ENCODE data around the gene TECPR2. TPM values are rescaled to one million over a fixed set of nuclear protein-coding genes. Genes with fewer than 3 reads are reported as not detected.

The TECPR2 gene
- total RNA-seq, 2 donors from 2014 or later = 27.7 to 28.0 TPM

- no peaks in the 10 kb centered on the region for H3K9me3 ChIP-seq (ENCODE audit: control insufficient read depth, low read length)
- no peak for DNase-seq
- H3K27ac Mint-ChIP-seq = no peak overlapping the region
- no peaks in the 10 kb centered on the region for H3K4me1 ChIP-seq (ENCODE audit: control insufficient read depth, insufficient read depth, low read length)
- H3K27me3 Mint-ChIP-seq (ENCODE audit: insufficient read depth) = no peaks in the 10 kb centered on the region
- peaks cover 64% of the 10 kb centered on the region for H3K36me3 Mint-ChIP-seq (ENCODE audit: low read depth)
- H3K4me3 ChIP-seq (ENCODE audit: low read length) = no peak overlapping the region
- TF ChIP-seq CTCF (conservative IDR thresholded peaks at IDR 0.05) = no peak
- no peaks in the 10 kb centered on the region for H3K9me3 Mint-ChIP-seq
- H3K27me3 ChIP-seq (ENCODE audit: control insufficient read depth, insufficient read depth, low read length, poor library complexity, severe bottlenecking) = no peaks in the 10 kb centered on the region
- peaks cover 22% of the 10 kb centered on the region for H3K36me3 ChIP-seq (ENCODE audit: control insufficient read depth, insufficient read depth, low read length)
- H3K27ac ChIP-seq (ENCODE audit: low read depth, low read length) = no peak overlapping the region
- H3K4me3 Mint-ChIP-seq = no peak overlapping the region
- H3K4me1 Mint-ChIP-seq = no peaks in the 10 kb centered on the region
- WGBS, 2 experiments (ENCODE audit: insufficient coverage in 1 of 2, insufficient read length in 1 of 2) = 94 to 96% methylated on average over 3 to 5 of the region's 5 CpGs
- no peak overlapping the region for H3K9ac ChIP-seq (ENCODE audit: extremely low read depth, low read length, poor library complexity, severe bottlenecking)
Measured at GRCh38 chr14:102454711-102455110, 92.0 kb downstream of the TECPR2 start.

GRCh38 chr14:102457509-102457908 is 94.8 kb downstream of the TECPR2 start:
- no peaks in the 10 kb centered on the region for H3K9me3 ChIP-seq (ENCODE audit: control insufficient read depth, low read length)
- H3K4me3 ChIP-seq (ENCODE audit: low read length) = no peak overlapping the region
- Mint-ChIP-seq H3K36me3 (ENCODE audit: low read depth) (peaks cover 49% of the 10 kb centered on the region), H3K4me3 (no peak overlapping the region), H3K27me3 (ENCODE audit: insufficient read depth) (no peaks in the 10 kb centered on the region), H3K9me3 (no peaks in the 10 kb centered on the region), H3K27ac (no peak overlapping the region), H3K4me1 (no peaks in the 10 kb centered on the region)
- DNase-seq = no peak
- H3K27me3 ChIP-seq (ENCODE audit: control insufficient read depth, insufficient read depth, low read length, poor library complexity, severe bottlenecking) = no peaks in the 10 kb centered on the region
- no peak overlapping the region for H3K9ac ChIP-seq (ENCODE audit: extremely low read depth, low read length, poor library complexity, severe bottlenecking)
- 80 to 98% methylated on average over 1 to 2 of the region's 2 CpGs for WGBS, 2 experiments (ENCODE audit: insufficient coverage in 1 of 2, insufficient read length in 1 of 2)
- H3K27ac ChIP-seq (ENCODE audit: low read depth, low read length) = no peak overlapping the region
- H3K36me3 ChIP-seq (ENCODE audit: control insufficient read depth, insufficient read depth, low read length) = peaks cover 4% of the 10 kb centered on the region
- no peaks in the 10 kb centered on the region for H3K4me1 ChIP-seq (ENCODE audit: control insufficient read depth, insufficient read depth, low read length)
- no peak for TF ChIP-seq CTCF (conservative IDR thresholded peaks at IDR 0.05)

- Mint-ChIP-seq H3K9me3 (no peaks in the 10 kb centered on the region), H3K36me3 (ENCODE audit: low read depth) (peaks cover 61% of the 10 kb centered on the region), H3K27me3 (ENCODE audit: insufficient read depth) (no peaks in the 10 kb centered on the region), H3K4me1 (no peaks in the 10 kb centered on the region), H3K27ac (no peak overlapping the region), H3K4me3 (no peak overlapping the region)
- H3K27me3 ChIP-seq (ENCODE audit: control insufficient read depth, insufficient read depth, low read length, poor library complexity, severe bottlenecking) = no peaks in the 10 kb centered on the region
- no peaks in the 10 kb centered on the region for H3K36me3 ChIP-seq (ENCODE audit: control insufficient read depth, insufficient read depth, low read length)
- H3K27ac ChIP-seq (ENCODE audit: low read depth, low read length) = no peak overlapping the region
- no peaks in the 10 kb centered on the region for H3K9me3 ChIP-seq (ENCODE audit: control insufficient read depth, low read length)
- 89 to 93% methylated on average over 9 to 14 of the region's 14 CpGs for WGBS, 2 experiments (ENCODE audit: insufficient coverage in 1 of 2, insufficient read length in 1 of 2)
- no peak overlapping the region for H3K4me3 ChIP-seq (ENCODE audit: low read length)
- no peak for DNase-seq
- TF ChIP-seq CTCF (conservative IDR thresholded peaks at IDR 0.05) = no peak
- H3K9ac ChIP-seq (ENCODE audit: extremely low read depth, low read length, poor library complexity, severe bottlenecking) = no peak overlapping the region
- no peaks in the 10 kb centered on the region for H3K4me1 ChIP-seq (ENCODE audit: control insufficient read depth, insufficient read depth, low read length)
Measured at GRCh38 chr14:102461490-102462338, 99.0 kb downstream of the TECPR2 start.
